ENCODE data around the gene PDE6A. TPM values are rescaled to one million over a fixed set of nuclear protein-coding genes. Genes with fewer than 3 reads are reported as not detected.
"Not testable (repeated sequence)": the region's sequence is repeated elsewhere in the genome, so short reads cannot be mapped to it uniquely, and the experiment has no call there.

Gene PDE6A
- total and polyA plus RNA-seq, 12 donors: 0.14 to 1.6 (median 0.86) TPM

DNA sequence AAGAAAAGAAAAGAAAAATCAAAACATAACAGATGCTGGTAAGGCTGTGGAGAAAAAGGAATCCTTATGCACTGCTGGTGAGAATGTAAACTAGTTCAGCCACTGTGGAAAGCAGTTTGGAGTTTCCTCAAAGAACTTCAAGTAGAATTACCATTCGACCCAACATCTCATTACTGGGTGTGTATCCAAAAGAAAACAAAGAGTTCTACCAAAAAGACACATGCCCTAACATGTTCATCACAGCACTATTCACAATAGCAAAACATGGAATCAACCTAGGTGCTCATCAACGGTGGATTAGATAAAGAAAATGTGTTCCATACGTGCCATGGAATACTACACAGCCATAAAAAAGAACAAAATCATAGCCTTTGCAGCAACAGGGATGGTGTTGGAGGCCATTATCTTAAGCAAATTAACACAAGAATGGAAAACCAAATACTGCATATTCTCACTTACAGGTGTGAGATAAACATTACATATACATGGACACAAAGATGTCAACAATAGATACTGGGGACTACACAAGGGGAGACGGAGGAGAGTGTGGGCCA lies 63.4 kb downstream of the PDE6A start:
- no peaks in the 10 kb centered on the region for H3K27me3 ChIP-seq

GRCh38 chr5:149879593-149879992 lies 65.0 kb downstream of the PDE6A start:
- H3K36me3 ChIP-seq (replicated peaks in 1 of 2); H3K4me1 ChIP-seq (replicated peaks in 1 of 2); H3K27me3 ChIP-seq; intact Hi-C loops (cut with DNase I); H3K9me3 ChIP-seq (replicated peaks in 1 of 3); H3K27ac ChIP-seq; DNase-seq; H3K4me3 ChIP-seq: not testable (repeated sequence)
- WGBS, 4 donors: 78 to 96% (median 94%) methylated on average over 1 to 2 of the region's 2 CpGs

More for the DNA sequence above, 63.4 kb downstream of the PDE6A start:
- no peak overlapping the region for H3K4me3 ChIP-seq
- H3K27ac ChIP-seq: no peak overlapping the region
- DNase-seq: no peak
- no peaks in the 10 kb centered on the region for H3K9me3 ChIP-seq (replicated peaks in 1 of 3)
- TF ChIP-seq POLR2A (IDR thresholded peaks at IDR 0.05): no peak
- no peak for TF ChIP-seq CTCF (IDR thresholded peaks at IDR 0.05)
- WGBS, 4 donors: 93 to 97% (median 95%) methylated on average over 4 of the region's 4 CpGs
- H3K36me3 ChIP-seq (replicated peaks in 1 of 2): no peaks in the 10 kb centered on the region
- intact Hi-C loops (cut with DNase I): no loop called here
- peaks cover 3 to 6% of the 10 kb centered on the region in 2 donors for H3K4me1 ChIP-seq (replicated peaks in 1 of 2)

DNA sequence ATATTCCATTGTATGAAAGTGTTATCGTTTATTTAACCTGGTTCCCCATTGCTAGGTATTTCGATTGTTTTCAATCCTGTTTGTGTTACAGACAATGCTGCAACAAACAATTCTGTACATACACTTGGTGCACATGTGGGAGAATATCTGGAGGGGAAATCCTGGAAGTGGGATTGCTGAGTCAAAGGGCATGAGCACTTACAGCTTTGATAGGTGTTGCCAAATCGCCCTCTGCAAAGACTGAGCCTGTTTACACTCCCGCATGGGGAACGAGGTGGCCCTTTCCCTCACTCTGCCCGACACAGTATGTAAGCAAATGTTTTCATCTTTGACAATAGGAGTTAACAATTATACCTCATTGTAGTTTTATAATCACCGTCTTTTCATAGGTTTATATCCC lies 66.2 kb downstream of the PDE6A start:
- 29 to 40% (median 33%) methylated on average over 7 of the region's 7 CpGs for WGBS, 4 donors
- TF ChIP-seq CTCF (IDR thresholded peaks at IDR 0.05): no peak
- TF ChIP-seq POLR2A (IDR thresholded peaks at IDR 0.05): no peak
- DNase-seq: peak in 1 of 7 donors; percentile 50

GRCh38 chr5:149873896-149874295 lies 70.7 kb downstream of the PDE6A start:
- intact Hi-C loops (cut with DNase I): no loop called here

More for the DNA sequence above, 66.2 kb downstream of the PDE6A start:
- H3K4me1 ChIP-seq (replicated peaks in 1 of 2): peaks cover 3 to 6% of the 10 kb centered on the region in 2 donors
- no peak overlapping the region for H3K4me3 ChIP-seq
- intact Hi-C loops (cut with DNase I): no loop called here
- H3K27ac ChIP-seq: peak overlapping the region in 1 of 5 donors; percentile 30
- no peaks in the 10 kb centered on the region for H3K36me3 ChIP-seq (replicated peaks in 1 of 2)
- no peaks in the 10 kb centered on the region for H3K9me3 ChIP-seq (replicated peaks in 1 of 3)
- no peaks in the 10 kb centered on the region for H3K27me3 ChIP-seq

More at GRCh38 chr5:149873896-149874295, 70.7 kb downstream of the PDE6A start:
- 44 to 58% (median 47%) methylated on average over 1 of the region's 1 CpG for WGBS, 4 donors
- TF ChIP-seq POLR2A (IDR thresholded peaks at IDR 0.05): no peak
- TF ChIP-seq CTCF (IDR thresholded peaks at IDR 0.05): no peak
- Histone ChIP-seq H3K36me3 (replicated peaks in 1 of 2) (no peaks in the 10 kb centered on the region), H3K27me3 (no peaks in the 10 kb centered on the region), H3K9me3 (replicated peaks in 1 of 3) (no peaks in the 10 kb centered on the region), H3K4me1 (replicated peaks in 1 of 2) (peaks cover 3 to 6% of the 10 kb centered on the region in 2 donors), H3K4me3 (no peak overlapping the region), H3K27ac (no peak overlapping the region)
- DNase-seq: no peak

All from adrenal gland (tissue), 12 donors.